KMS-11 (cell line): Measurements from ENCODE around the gene MYH6.

Experiments used
- H2AFZ ChIP-seq: fragments of 200-600 bp; sonication (generic); 2 replicates; pipeline ENCODE4 v1.6.1; 2016; ENCODE audit warnings: antibody characterized with exemption, mixed run types, low read depth
- H3K27ac ChIP-seq: fragments of 200-600 bp; sonication (generic); 2 replicates; pipeline ENCODE4 v1.6.1; 2016; ENCODE audit warnings: mild to moderate bottlenecking, mixed run types
- H3K27me3 ChIP-seq: fragments of 200-600 bp; sonication (generic); 2 replicates; pipeline ENCODE4 v1.6.1; 2017; ENCODE audit warnings: mild to moderate bottlenecking, low read depth, mixed run types, moderate library complexity; ENCODE audit not compliant: insufficient read depth
- H3K36me3 ChIP-seq: fragments of 200-600 bp; sonication (generic); 2 replicates; pipeline ENCODE4 v1.6.1; 2017; ENCODE audit warnings: mild to moderate bottlenecking, mixed run types; ENCODE audit not compliant: insufficient read depth
- H3K4me1 ChIP-seq: fragments of 200-600 bp; sonication (generic); 2 replicates; pipeline ENCODE4 v1.6.1; 2016; ENCODE audit warnings: mild to moderate bottlenecking, low read depth, mixed run types; ENCODE audit not compliant: poor library complexity, severe bottlenecking
- H3K4me2 ChIP-seq: fragments of 200-600 bp; sonication (generic); 2 replicates; pipeline ENCODE4 v1.7.0; 2016; ENCODE audit warnings: mild to moderate bottlenecking, mixed run types
- H3K4me3 ChIP-seq: fragments of 200-600 bp; sonication (generic); IDR thresholded peaks from 2 replicates; pipeline ENCODE4 v1.6.1; 2017; ENCODE audit warnings: low read depth, low read length, mixed read lengths; ENCODE audit not compliant: insufficient read depth
- H3K79me2 ChIP-seq: fragments of 200-600 bp; sonication (generic); 2 replicates; pipeline ENCODE4 v1.6.1; 2016; ENCODE audit warnings: low read depth, mixed run types; ENCODE audit not compliant: insufficient read depth
- H3K9ac ChIP-seq: fragments of 200-600 bp; sonication (generic); 2 replicates; pipeline ENCODE4 v1.6.1; 2016; ENCODE audit warnings: mild to moderate bottlenecking, mixed run types
- H4K20me1 ChIP-seq: fragments of 200-600 bp; sonication (generic); 2 replicates; pipeline ENCODE4 v1.6.1; 2016; ENCODE audit warnings: mild to moderate bottlenecking, mixed run types; ENCODE audit not compliant: insufficient read depth
- CTCF ChIP-seq: fragments of 200-600 bp; sonication (generic); conservative IDR thresholded peaks from 2 replicates; pipeline ENCODE4 v1.6.1; 2017; ENCODE audit warnings: low read depth, mild to moderate bottlenecking, antibody characterized with exemption, low read length, moderate library complexity, mixed read lengths

MYH6 gene

GRCh38 chr14:23432946-23433345 lies 24.9 kb upstream of the MYH6 start:
- H3K79me2 ChIP-seq = no peaks in the 10 kb centered on the region
- H4K20me1 ChIP-seq = no peaks in the 10 kb centered on the region
- no peak overlapping the region for H3K9ac ChIP-seq
- no peaks in the 10 kb centered on the region for H3K4me1 ChIP-seq
- no peak overlapping the region for H2AFZ ChIP-seq
- no peaks in the 10 kb centered on the region for H3K27me3 ChIP-seq
- H3K4me2 ChIP-seq = no peak overlapping the region
- no peak for TF ChIP-seq CTCF
- H3K4me3 ChIP-seq = no peak overlapping the region
- no peaks in the 10 kb centered on the region for H3K36me3 ChIP-seq
- no peak overlapping the region for H3K27ac ChIP-seq

- no peak overlapping the region for H3K4me2 ChIP-seq
- no peaks in the 10 kb centered on the region for H3K4me1 ChIP-seq
- no peaks in the 10 kb centered on the region for H4K20me1 ChIP-seq
- no peak overlapping the region for H2AFZ ChIP-seq
- H3K4me3 ChIP-seq = no peak overlapping the region
- no peak overlapping the region for H3K27ac ChIP-seq
- TF ChIP-seq CTCF = no peak
- no peak overlapping the region for H3K9ac ChIP-seq
- H3K79me2 ChIP-seq = no peaks in the 10 kb centered on the region
- no peaks in the 10 kb centered on the region for H3K27me3 ChIP-seq
- no peaks in the 10 kb centered on the region for H3K36me3 ChIP-seq
These were observed 24.2 kb upstream of the MYH6 start for GRCh38 chr14:23432102-23432925.

- Histone ChIP-seq H3K4me2 (no peak overlapping the region), H3K4me1 (no peaks in the 10 kb centered on the region), H2AFZ (no peak overlapping the region), H3K27me3 (no peaks in the 10 kb centered on the region), H4K20me1 (no peaks in the 10 kb centered on the region), H3K36me3 (no peaks in the 10 kb centered on the region), H3K9ac (no peak overlapping the region), H3K4me3 (no peak overlapping the region), H3K27ac (no peak overlapping the region), H3K79me2 (no peaks in the 10 kb centered on the region)
- no peak for TF ChIP-seq CTCF
These were observed 23.4 kb upstream of the MYH6 start for GRCh38 chr14:23431486-23431885.

- no peaks in the 10 kb centered on the region for H3K4me1 ChIP-seq
- H3K27me3 ChIP-seq = no peaks in the 10 kb centered on the region
- no peaks in the 10 kb centered on the region for H3K79me2 ChIP-seq
- H3K4me2 ChIP-seq = no peak overlapping the region
- H3K27ac ChIP-seq = no peak overlapping the region
- no peaks in the 10 kb centered on the region for H4K20me1 ChIP-seq
- H3K36me3 ChIP-seq = no peaks in the 10 kb centered on the region
- H3K9ac ChIP-seq = no peak overlapping the region
- no peak for TF ChIP-seq CTCF
- no peak overlapping the region for H2AFZ ChIP-seq
- H3K4me3 ChIP-seq = no peak overlapping the region
These were observed 22.6 kb upstream of the MYH6 start for GRCh38 chr14:23430723-23431085.
